Liver (tissue), 3 donors: ENCODE measurements around the gene CSMD2.

Experiments
- JUND ChIP-seq, 2 donors: IDR thresholded peaks; 2 replicates each; pipeline ENCODE4 v1.6.1; 2016; ENCODE audit warnings: antibody characterized with exemption in 2 of 2
- RAD21 ChIP-seq, 2 donors: IDR thresholded peaks; 2 replicates each; pipeline ENCODE4 v1.6.1; 2016; ENCODE audit warnings: antibody characterized with exemption in 2 of 2, mild to moderate bottlenecking in 2 of 2
- SP1 ChIP-seq: IDR thresholded peaks from 2 replicates; pipeline ENCODE4 v1.6.1; 2018; ENCODE audit warnings: antibody characterized with exemption, mild to moderate bottlenecking
- YY1 ChIP-seq: IDR thresholded peaks from 2 replicates; pipeline ENCODE4 v1.6.1; 2016; ENCODE audit warnings: antibody characterized with exemption, mild to moderate bottlenecking
- TF ChIP-seq, protein P1 (sequence below): fragments of 150-350 bp; IDR thresholded peaks from 2 replicates; pipeline ENCODE4 v1.5.1; 2017; ENCODE audit warnings: improper control_type of control experiment, low read depth, low read length; ENCODE audit not compliant: missing input control
- TF ChIP-seq, protein P2 (sequence below): IDR thresholded peaks from 2 replicates; pipeline ENCODE4 v1.6.1; 2016; ENCODE audit warnings: antibody characterized with exemption
- TF ChIP-seq, protein P3 (sequence below): IDR thresholded peaks from 2 replicates; pipeline ENCODE4 v1.6.1; 2016; ENCODE audit warnings: antibody characterized with exemption, mild to moderate bottlenecking
- donor health status: healthy.
- donor health status: healthy.

DNA sequence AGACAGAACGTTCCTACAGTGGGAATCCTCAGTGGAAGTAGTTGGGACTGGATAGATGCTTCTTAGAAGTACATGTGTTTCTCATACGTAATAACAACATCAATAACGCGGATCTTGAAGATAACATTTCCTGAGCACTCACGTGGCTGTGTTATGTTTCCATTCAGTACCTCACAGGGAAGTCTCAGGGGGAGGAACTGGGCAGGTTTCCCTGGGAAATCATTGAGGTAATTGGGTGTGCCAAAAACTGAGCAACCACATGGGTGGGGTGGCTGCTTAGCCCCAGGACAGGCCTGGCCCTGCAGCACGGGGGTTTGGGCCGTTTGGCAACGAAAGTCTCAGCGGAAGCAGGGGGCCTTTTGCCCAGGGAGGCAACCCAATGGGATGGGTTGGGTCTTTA, 558.8 kb downstream of the CSMD2 start:
- TF ChIP-seq, protein P1, sequence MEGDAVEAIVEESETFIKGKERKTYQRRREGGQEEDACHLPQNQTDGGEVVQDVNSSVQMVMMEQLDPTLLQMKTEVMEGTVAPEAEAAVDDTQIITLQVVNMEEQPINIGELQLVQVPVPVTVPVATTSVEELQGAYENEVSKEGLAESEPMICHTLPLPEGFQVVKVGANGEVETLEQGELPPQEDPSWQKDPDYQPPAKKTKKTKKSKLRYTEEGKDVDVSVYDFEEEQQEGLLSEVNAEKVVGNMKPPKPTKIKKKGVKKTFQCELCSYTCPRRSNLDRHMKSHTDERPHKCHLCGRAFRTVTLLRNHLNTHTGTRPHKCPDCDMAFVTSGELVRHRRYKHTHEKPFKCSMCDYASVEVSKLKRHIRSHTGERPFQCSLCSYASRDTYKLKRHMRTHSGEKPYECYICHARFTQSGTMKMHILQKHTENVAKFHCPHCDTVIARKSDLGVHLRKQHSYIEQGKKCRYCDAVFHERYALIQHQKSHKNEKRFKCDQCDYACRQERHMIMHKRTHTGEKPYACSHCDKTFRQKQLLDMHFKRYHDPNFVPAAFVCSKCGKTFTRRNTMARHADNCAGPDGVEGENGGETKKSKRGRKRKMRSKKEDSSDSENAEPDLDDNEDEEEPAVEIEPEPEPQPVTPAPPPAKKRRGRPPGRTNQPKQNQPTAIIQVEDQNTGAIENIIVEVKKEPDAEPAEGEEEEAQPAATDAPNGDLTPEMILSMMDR = no peak
- TF ChIP-seq JUND (IDR thresholded peaks at IDR 0.05) (no peak), RAD21 (IDR thresholded peaks at IDR 0.05) (no peak), SP1 (no peak), YY1 (no peak)
- TF ChIP-seq, protein P2, sequence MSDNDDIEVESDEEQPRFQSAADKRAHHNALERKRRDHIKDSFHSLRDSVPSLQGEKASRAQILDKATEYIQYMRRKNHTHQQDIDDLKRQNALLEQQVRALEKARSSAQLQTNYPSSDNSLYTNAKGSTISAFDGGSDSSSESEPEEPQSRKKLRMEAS = no peak
- TF ChIP-seq, protein P3, sequence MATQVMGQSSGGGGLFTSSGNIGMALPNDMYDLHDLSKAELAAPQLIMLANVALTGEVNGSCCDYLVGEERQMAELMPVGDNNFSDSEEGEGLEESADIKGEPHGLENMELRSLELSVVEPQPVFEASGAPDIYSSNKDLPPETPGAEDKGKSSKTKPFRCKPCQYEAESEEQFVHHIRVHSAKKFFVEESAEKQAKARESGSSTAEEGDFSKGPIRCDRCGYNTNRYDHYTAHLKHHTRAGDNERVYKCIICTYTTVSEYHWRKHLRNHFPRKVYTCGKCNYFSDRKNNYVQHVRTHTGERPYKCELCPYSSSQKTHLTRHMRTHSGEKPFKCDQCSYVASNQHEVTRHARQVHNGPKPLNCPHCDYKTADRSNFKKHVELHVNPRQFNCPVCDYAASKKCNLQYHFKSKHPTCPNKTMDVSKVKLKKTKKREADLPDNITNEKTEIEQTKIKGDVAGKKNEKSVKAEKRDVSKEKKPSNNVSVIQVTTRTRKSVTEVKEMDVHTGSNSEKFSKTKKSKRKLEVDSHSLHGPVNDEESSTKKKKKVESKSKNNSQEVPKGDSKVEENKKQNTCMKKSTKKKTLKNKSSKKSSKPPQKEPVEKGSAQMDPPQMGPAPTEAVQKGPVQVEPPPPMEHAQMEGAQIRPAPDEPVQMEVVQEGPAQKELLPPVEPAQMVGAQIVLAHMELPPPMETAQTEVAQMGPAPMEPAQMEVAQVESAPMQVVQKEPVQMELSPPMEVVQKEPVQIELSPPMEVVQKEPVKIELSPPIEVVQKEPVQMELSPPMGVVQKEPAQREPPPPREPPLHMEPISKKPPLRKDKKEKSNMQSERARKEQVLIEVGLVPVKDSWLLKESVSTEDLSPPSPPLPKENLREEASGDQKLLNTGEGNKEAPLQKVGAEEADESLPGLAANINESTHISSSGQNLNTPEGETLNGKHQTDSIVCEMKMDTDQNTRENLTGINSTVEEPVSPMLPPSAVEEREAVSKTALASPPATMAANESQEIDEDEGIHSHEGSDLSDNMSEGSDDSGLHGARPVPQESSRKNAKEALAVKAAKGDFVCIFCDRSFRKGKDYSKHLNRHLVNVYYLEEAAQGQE = no peak
